Stimulated activated CD8-positive, alpha-beta memory T cell treated with anti-CD3 and anti-CD28 coated beads, Interleukin-7, amount 100 ng/mL, for 24 hours (primary cell): ENCODE results near the gene XG.
"Not testable (repeated sequence)": the region's sequence is repeated elsewhere in the genome, so short reads cannot be mapped to it uniquely, and the experiment has no call there.

Experiments used
- DNase-seq: peaks from one replicate; pipeline ENCODE4 v3.0.0-alpha.2; 2020; ENCODE audit warnings: low read depth

XG gene

GRCh38 chrX:2735270-2735669, 16.6 kb upstream of the XG start:
- no peak for DNase-seq

GRCh38 chrX:2740672-2741071, 11.2 kb upstream of the XG start:
- DNase-seq = no peak

- DNase-seq = no peak
Measured at GRCh38 chrX:2741386-2741785, 10.5 kb upstream of the XG start.

- not testable (repeated sequence) for DNase-seq
Measured at GRCh38 chrX:2746250-2746649, 5.6 kb upstream of the XG start.

- DNase-seq = no peak
Measured at GRCh38 chrX:2748171-2748814, 3.5 kb upstream of the XG start.

- DNase-seq = no peak
Measured at GRCh38 chrX:2748815-2749188, 3.0 kb upstream of the XG start.

- DNase-seq = no peak
Measured at GRCh38 chrX:2751291-2751690, 549 bp upstream of the XG start.

GRCh38 chrX:2752441-2752840, 601 bp downstream of the XG start:
- DNase-seq = not testable (repeated sequence)

GRCh38 chrX:2755163-2755715, 3.4 kb downstream of the XG start:
- DNase-seq = not testable (repeated sequence)

GRCh38 chrX:2756548-2756947, 4.7 kb downstream of the XG start:
- no peak for DNase-seq

GRCh38 chrX:2761246-2761645, 9.4 kb downstream of the XG start:
- DNase-seq = no peak

- DNase-seq = not testable (repeated sequence)
Measured at GRCh38 chrX:2762671-2763070, 10.8 kb downstream of the XG start.

GRCh38 chrX:2764766-2765548, 13.1 kb downstream of the XG start:
- not testable (repeated sequence) for DNase-seq

- no peak for DNase-seq
Measured at GRCh38 chrX:2765549-2765830, 13.7 kb downstream of the XG start.

GRCh38 chrX:2766906-2767305, 15.1 kb downstream of the XG start:
- DNase-seq = no peak

- DNase-seq = no peak
Measured at GRCh38 chrX:2767631-2768455, 16.0 kb downstream of the XG start.

- DNase-seq = no peak
Measured at GRCh38 chrX:2769615-2770014, 17.8 kb downstream of the XG start.

- DNase-seq = not testable (repeated sequence)
Measured at GRCh38 chrX:2773166-2774055, 21.6 kb downstream of the XG start.

- DNase-seq = no peak
Measured at GRCh38 chrX:2774057-2774456, 22.2 kb downstream of the XG start.

- DNase-seq = no peak
Measured at GRCh38 chrX:2774776-2775175, 22.9 kb downstream of the XG start.

- not testable (repeated sequence) for DNase-seq
Measured at GRCh38 chrX:2780472-2781225, 28.8 kb downstream of the XG start.
